HCT116 (cell line): Measurements from ENCODE around the gene GRIN2B. TPM values are rescaled to one million over a fixed set of nuclear protein-coding genes. Genes with fewer than 3 reads are reported as not detected.

ENCODE experiments used
- ATAC-seq: fragments of 200-7000 bp; cut with Tn5 transposase; 2 replicates; pipeline ENCODE4 v1.9.1; 2020; ENCODE audit warnings: mild to moderate bottlenecking, moderate library complexity
- BruUV-seq: library from RNA; stranded (reverse); fragments of 400-500 nt; replicated peaks from 2 replicates; lab custom pipeline; 2021; lab: Mats Ljungman, UMichigan
- CTCF ChIA-PET: fragments of 300-600 bp; sonication (Branson Sonifier 250); formaldehyde crosslinking; loops from one replicate; lab custom pipeline; 2021; ENCODE audit warnings: antibody characterized with exemption; lab: Charles Lee
- POLR2A ChIA-PET: fragments of 300-600, 350-600 bp; sonication (Branson Sonifier 250); formaldehyde crosslinking; loops from one replicate; lab custom pipeline; 2021; ENCODE audit warnings: antibody characterized with exemption; lab: Charles Lee
- RAD21 ChIA-PET, 2 experiments: fragments of 300-600 bp; sonication (Branson Sonifier 250); formaldehyde crosslinking; loops; one replicate each; lab custom pipeline; 2023; ENCODE audit warnings: low total read pairs in 2 of 2; ENCODE audit not compliant: uncharacterized antibody in 2 of 2, unreplicated experiment in 2 of 2, low non-redundant PET in 1 of 2; lab: Charles Lee
- DNase-seq: peaks from one replicate; pipeline ENCODE4 v3.0.0-alpha.2; 2010; ENCODE audit warnings: low read depth, low spot score
- H2AFZ ChIP-seq: fragments of 200-600 bp; shearing (Covaris generic), sonication (generic); 2 replicates; pipeline ENCODE4 v1.6.1; 2017; ENCODE audit warnings: low read depth, mixed run types, mixed read lengths, antibody characterized with exemption, low read length; ENCODE audit not compliant: poor library complexity, severe bottlenecking
- H3K27ac ChIP-seq: 2 replicates; pipeline ENCODE4 v1.5.1; 2012; ENCODE audit warnings: low read depth, low read length
- H3K27me3 ChIP-seq: fragments of 200-600 bp; sonication (generic); 2 replicates; pipeline ENCODE4 v1.6.1; 2016; ENCODE audit warnings: mixed run types, low read length, mixed read lengths; ENCODE audit not compliant: insufficient read depth
- H3K36me3 ChIP-seq, 2 experiments: fragments of 200-500 bp in 1 of 2; fragments of 200-600 bp in 1 of 2; sonication (Bioruptor generic) in 1 of 2; sonication (generic) in 1 of 2; 2 replicates each; pipeline versions ENCODE4 v1.5.1 to v1.6.1; 2014 to 2016; ENCODE audit warnings: low read length in 2 of 2, inconsistent platforms in 1 of 2, mixed read lengths in 1 of 2, mixed run types in 1 of 2; ENCODE audit not compliant: insufficient read depth in 2 of 2, control insufficient read depth in 1 of 2
- H3K4me1 ChIP-seq, 2 experiments: fragments of 200-600 bp in 1 of 2; sonication (generic) in 1 of 2; 2 replicates each; pipeline versions ENCODE4 v1.5.1 to v1.6.1; 2012 to 2017; ENCODE audit warnings: low read length in 2 of 2, inconsistent platforms in 1 of 2, mild to moderate bottlenecking in 1 of 2, mixed read lengths in 1 of 2, mixed run types in 1 of 2, moderate library complexity in 1 of 2; ENCODE audit not compliant: insufficient read depth in 2 of 2, control insufficient read depth in 1 of 2
- H3K4me2 ChIP-seq: fragments of 200-600 bp; sonication (generic); 2 replicates; pipeline ENCODE4 v1.6.1; 2017; ENCODE audit warnings: mixed run types, low read length, mixed read lengths
- H3K4me3 ChIP-seq, 2 experiments: fragments of 200-600 bp in 1 of 2; sonication (generic) in 1 of 2; replicated peaks in 1 of 2; 2 replicates each; pipeline ENCODE4 v1.5.1; 2011 to 2016; ENCODE audit warnings: low read length in 2 of 2, control low read depth in 1 of 2, low read depth in 1 of 2, mild to moderate bottlenecking in 1 of 2, mixed read lengths in 1 of 2, mixed run types in 1 of 2
- H3K79me2 ChIP-seq: fragments of 200-600 bp; sonication (generic); 2 replicates; pipeline ENCODE4 v1.6.1; 2017; ENCODE audit warnings: mild to moderate bottlenecking, mixed run types, low read length, moderate library complexity, mixed read lengths; ENCODE audit not compliant: insufficient read depth
- H3K9ac ChIP-seq: fragments of 200-600 bp; sonication (generic); 2 replicates; pipeline ENCODE4 v1.6.1; 2016; ENCODE audit warnings: low read length, mixed read lengths
- H3K9me2 ChIP-seq: fragments of 200-600 bp; sonication (generic), shearing (Covaris generic); 2 replicates; pipeline ENCODE4 v1.6.1; 2017; ENCODE audit warnings: mixed run types, mild to moderate bottlenecking, moderate library complexity; ENCODE audit not compliant: insufficient read depth
- H3K9me3 ChIP-seq, 2 experiments: fragments of 200-500 bp in 1 of 2; fragments of 200-600 bp in 1 of 2; sonication (Bioruptor generic) in 1 of 2; sonication (generic) in 1 of 2; 2 replicates each; pipeline ENCODE4 v1.6.1; 2014 to 2017; ENCODE audit warnings: low read length in 2 of 2, mixed read lengths in 2 of 2, inconsistent platforms in 1 of 2, low read depth in 1 of 2, mild to moderate bottlenecking in 1 of 2, mixed run types in 1 of 2, moderate library complexity in 1 of 2; ENCODE audit not compliant: control insufficient read depth in 1 of 2, insufficient read depth in 1 of 2
- H4K20me1 ChIP-seq: fragments of 200-600 bp; sonication (generic), shearing (Covaris generic); 2 replicates; pipeline ENCODE4 v1.6.1; 2017; ENCODE audit warnings: mixed run types, mild to moderate bottlenecking, moderate library complexity; ENCODE audit not compliant: insufficient read depth
- CTCF ChIP-seq, 3 experiments: fragments of 200-600 bp in 1 of 3; sonication (generic) in 1 of 3; IDR thresholded peaks in 2 of 3; conservative IDR thresholded peaks in 1 of 3; 2 replicates each; pipeline ENCODE4 v1.5.1; 2012 to 2017; ENCODE audit warnings: low read depth in 2 of 3, low read length in 2 of 3, antibody characterized with exemption in 1 of 3, borderline replicate concordance in 1 of 3, control low read depth in 1 of 3, mild to moderate bottlenecking in 1 of 3, mixed read lengths in 1 of 3, mixed run types in 1 of 3, moderate library complexity in 1 of 3; ENCODE audit not compliant: insufficient read depth in 1 of 3
- EZH2phosphoT487 ChIP-seq: fragments of 200-600 bp; IDR thresholded peaks from 2 replicates; pipeline ENCODE4 v1.6.1; 2018; ENCODE audit warnings: antibody characterized with exemption, borderline replicate concordance
- RAD21 ChIP-seq: IDR thresholded peaks from 2 replicates; pipeline ENCODE4 v1.6.1; 2012; ENCODE audit warnings: low read depth, mild to moderate bottlenecking
- REST ChIP-seq: IDR thresholded peaks from 2 replicates; pipeline ENCODE4 v1.6.1; 2012; ENCODE audit warnings: low read depth
- YY1 ChIP-seq: IDR thresholded peaks from 2 replicates; pipeline ENCODE4 v1.6.1; 2011; ENCODE audit warnings: low read length, low read depth, moderate library complexity, mild to moderate bottlenecking; ENCODE audit not compliant: insufficient replicate concordance; ENCODE audit errors: extremely low read depth
- intact Hi-C: fragments of 100-400 bp; cut with micrococcal nuclease; formaldehyde crosslinking; loops from 2 replicates; pipeline ENCODE4 v1.10.0; 2022
- total RNA-seq: library from RNA; stranded (reverse); gene quantifications from one replicate; pipeline ENCODE4 v1.2.1, GENCODE V29; 2021; ENCODE audit not compliant: unreplicated experiment

Gene GRIN2B
- total RNA-seq, 1 experiment from 2014 or later: 14.2 TPM

- DNase-seq (peak; percentile 10), ATAC-seq (peak; percentile 86)
- no peaks in the 10 kb centered on the region for H3K9me3 ChIP-seq
- H2AFZ ChIP-seq: no peak overlapping the region
- RAD21 ChIA-PET: no interaction called here
- no TSS peak for BruUV-seq
- H4K20me1 ChIP-seq: no peaks in the 10 kb centered on the region
- H3K4me1 ChIP-seq: no peaks in the 10 kb centered on the region
- no peak for TF ChIP-seq YY1
- no peak for TF ChIP-seq EZH2phosphoT487
- TF ChIP-seq REST: no peak
- peak; percentile 49 for TF ChIP-seq RAD21
- peak; percentile 26 to 76 (median 57); a peak in 4 of 6 replicates for TF ChIP-seq CTCF (IDR thresholded peaks at IDR 0.05 in 2 of 3, conservative IDR thresholded peaks at IDR 0.05 in 1 of 3; ENCODE audit: borderline replicate concordance in 1 of 3, insufficient read depth in 1 of 3, low read depth in 2 of 3, low read length in 2 of 3)
- TF ChIP-seq, all 23 proteins: peak for 2
- no peaks in the 10 kb centered on the region for H3K27me3 ChIP-seq
- H3K4me3 ChIP-seq: no peak overlapping the region
- ChIA-PET POLR2A (no interaction called here), CTCF (no interaction called here)
- no peak overlapping the region for H3K27ac ChIP-seq
- no peak overlapping the region for H3K9ac ChIP-seq
- H3K4me2 ChIP-seq: no peak overlapping the region
- intact Hi-C loops: loop anchor here (10.0 kb wide), 1 partner anchor 202 kb away; no protein-coding TSS in a partner anchor
- no peaks in the 10 kb centered on the region for H3K36me3 ChIP-seq
- H3K79me2 ChIP-seq: no peaks in the 10 kb centered on the region
- H3K9me2 ChIP-seq: no peaks in the 10 kb centered on the region
Observed at GRCh38 chr12:13962699-13963098, 18.7 kb downstream of the GRIN2B start.
